ENCODE data around the gene STMN3. TPM values are rescaled to one million over a fixed set of nuclear protein-coding genes. Genes with fewer than 3 reads are reported as not detected.

Gene STMN3
- total RNA-seq, 2 donors from 2014 or later = 2.5 to 5.3 TPM

DNA sequence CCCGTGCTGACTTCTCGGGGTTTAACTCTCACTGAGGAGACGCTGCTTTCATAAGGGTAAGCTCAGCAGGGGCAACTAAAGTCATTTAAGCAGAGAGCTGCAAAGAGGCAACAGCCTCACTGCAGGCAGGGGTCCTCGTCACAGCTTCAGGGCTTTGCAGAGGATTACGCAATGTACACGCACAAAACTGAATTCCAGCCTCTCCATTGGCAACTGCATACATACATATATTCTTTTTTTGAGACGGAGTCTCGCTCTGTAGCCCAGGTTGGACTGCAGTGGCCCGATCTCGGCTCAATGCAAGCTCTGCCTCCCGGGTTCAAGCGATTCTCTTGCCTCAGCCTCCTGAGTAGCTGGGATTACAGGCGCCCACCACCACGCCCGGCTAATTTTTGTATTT, 28.7 kb downstream of the STMN3 start:
- H3K9me3 ChIP-seq = no peaks in the 10 kb centered on the region
- TF ChIP-seq, protein P1, sequence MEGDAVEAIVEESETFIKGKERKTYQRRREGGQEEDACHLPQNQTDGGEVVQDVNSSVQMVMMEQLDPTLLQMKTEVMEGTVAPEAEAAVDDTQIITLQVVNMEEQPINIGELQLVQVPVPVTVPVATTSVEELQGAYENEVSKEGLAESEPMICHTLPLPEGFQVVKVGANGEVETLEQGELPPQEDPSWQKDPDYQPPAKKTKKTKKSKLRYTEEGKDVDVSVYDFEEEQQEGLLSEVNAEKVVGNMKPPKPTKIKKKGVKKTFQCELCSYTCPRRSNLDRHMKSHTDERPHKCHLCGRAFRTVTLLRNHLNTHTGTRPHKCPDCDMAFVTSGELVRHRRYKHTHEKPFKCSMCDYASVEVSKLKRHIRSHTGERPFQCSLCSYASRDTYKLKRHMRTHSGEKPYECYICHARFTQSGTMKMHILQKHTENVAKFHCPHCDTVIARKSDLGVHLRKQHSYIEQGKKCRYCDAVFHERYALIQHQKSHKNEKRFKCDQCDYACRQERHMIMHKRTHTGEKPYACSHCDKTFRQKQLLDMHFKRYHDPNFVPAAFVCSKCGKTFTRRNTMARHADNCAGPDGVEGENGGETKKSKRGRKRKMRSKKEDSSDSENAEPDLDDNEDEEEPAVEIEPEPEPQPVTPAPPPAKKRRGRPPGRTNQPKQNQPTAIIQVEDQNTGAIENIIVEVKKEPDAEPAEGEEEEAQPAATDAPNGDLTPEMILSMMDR (IDR thresholded peaks at IDR 0.05) = no peak
- H3K4me1 ChIP-seq = no peaks in the 10 kb centered on the region
- no peak overlapping the region for H3K27ac ChIP-seq
- no peak for DNase-seq
- H3K36me3 ChIP-seq = no peaks in the 10 kb centered on the region
- no peak overlapping the region for H3K4me3 ChIP-seq
- H3K9ac ChIP-seq (ENCODE audit: low read depth in 2 of 2, low read length in 2 of 2) = no peak overlapping the region
- intact Hi-C loops (cut with DNase I) = no loop called here
- H3K27me3 ChIP-seq = no peaks in the 10 kb centered on the region

DNA sequence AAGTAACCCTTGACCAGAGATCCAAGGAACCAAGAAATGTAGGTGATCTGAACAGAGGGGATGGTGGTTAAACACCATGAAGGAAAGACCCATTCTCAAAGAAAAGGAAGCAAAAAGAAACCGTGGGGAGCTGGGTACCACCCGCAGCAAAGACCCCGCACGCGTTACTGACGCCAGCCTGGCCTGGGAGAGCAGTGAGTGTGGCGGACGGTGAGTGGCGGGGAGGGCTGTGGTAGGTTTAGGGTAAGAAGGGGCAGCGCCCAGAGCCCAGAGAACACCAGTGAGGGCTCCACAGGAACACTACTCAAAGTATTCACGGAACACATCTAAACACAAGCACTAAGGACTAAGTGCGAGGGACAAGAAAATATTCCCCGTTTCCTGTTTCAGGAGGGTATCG, 30.5 kb downstream of the STMN3 start:
- intact Hi-C loops (cut with DNase I) = no loop called here
- TF ChIP-seq, protein P1 (IDR thresholded peaks at IDR 0.05) = no peak
- Histone ChIP-seq H3K27ac (no peak overlapping the region), H3K27me3 (no peaks in the 10 kb centered on the region), H3K36me3 (no peaks in the 10 kb centered on the region), H3K4me3 (no peak overlapping the region), H3K4me1 (no peaks in the 10 kb centered on the region), H3K9me3 (no peaks in the 10 kb centered on the region), H3K9ac (ENCODE audit: low read depth in 2 of 2, low read length in 2 of 2) (no peak overlapping the region)
- DNase-seq = no peak

DNA sequence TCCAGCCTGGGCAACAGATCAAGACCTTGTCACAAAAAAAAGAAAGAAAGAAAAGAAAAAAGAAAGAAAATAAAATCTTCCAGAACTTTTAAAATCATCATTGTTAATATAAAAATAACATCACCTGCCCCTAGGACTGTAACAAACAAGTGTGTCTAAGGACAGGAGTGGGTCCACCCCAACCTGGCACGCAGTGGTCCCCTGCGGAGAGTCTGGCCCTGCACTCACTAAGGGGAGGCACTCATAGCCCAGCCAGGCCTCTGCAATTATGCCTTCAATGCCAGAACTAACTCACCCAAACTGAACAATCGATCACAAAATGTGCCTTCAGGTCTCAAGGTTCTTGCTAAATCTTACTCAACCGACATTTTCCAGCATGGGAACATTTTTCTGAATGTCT, 31.1 kb downstream of the STMN3 start:
- TF ChIP-seq, protein P1 (IDR thresholded peaks at IDR 0.05) = no peak
- H3K9me3 ChIP-seq = no peaks in the 10 kb centered on the region
- H3K36me3 ChIP-seq = no peaks in the 10 kb centered on the region
- no peaks in the 10 kb centered on the region for H3K27me3 ChIP-seq
- H3K27ac ChIP-seq = no peak overlapping the region
- no peak overlapping the region for H3K9ac ChIP-seq (ENCODE audit: low read depth in 2 of 2, low read length in 2 of 2)
- no peak for DNase-seq
- no peaks in the 10 kb centered on the region for H3K4me1 ChIP-seq
- intact Hi-C loops (cut with DNase I) = no loop called here
- no peak overlapping the region for H3K4me3 ChIP-seq

DNA sequence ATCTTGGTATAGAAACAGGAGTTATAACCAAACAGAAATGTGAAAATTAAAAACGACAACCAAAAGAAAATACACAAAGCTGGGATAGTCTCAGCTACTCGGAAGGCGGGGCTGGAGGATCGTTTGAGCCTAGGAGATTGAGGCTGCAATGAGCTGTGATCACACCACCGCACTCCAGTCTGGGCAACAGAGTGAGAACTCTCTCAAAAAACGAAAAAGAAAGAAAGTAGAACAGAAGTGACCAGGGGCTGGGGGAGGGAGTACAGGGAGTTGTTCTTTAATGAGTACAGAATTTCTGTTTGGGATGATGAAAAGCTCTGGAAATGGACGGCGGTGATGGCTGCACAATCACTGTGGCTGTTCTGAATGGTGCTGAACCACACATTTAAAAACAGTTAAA, 32.2 kb downstream of the STMN3 start:
- Histone ChIP-seq H3K27ac (no peak overlapping the region), H3K27me3 (no peaks in the 10 kb centered on the region), H3K9me3 (no peaks in the 10 kb centered on the region), H3K4me3 (no peak overlapping the region), H3K4me1 (no peaks in the 10 kb centered on the region), H3K9ac (ENCODE audit: low read depth in 2 of 2, low read length in 2 of 2) (no peak overlapping the region), H3K36me3 (no peaks in the 10 kb centered on the region)
- TF ChIP-seq, protein P1 (IDR thresholded peaks at IDR 0.05) = no peak
- DNase-seq = no peak
- intact Hi-C loops (cut with DNase I) = no loop called here

DNA sequence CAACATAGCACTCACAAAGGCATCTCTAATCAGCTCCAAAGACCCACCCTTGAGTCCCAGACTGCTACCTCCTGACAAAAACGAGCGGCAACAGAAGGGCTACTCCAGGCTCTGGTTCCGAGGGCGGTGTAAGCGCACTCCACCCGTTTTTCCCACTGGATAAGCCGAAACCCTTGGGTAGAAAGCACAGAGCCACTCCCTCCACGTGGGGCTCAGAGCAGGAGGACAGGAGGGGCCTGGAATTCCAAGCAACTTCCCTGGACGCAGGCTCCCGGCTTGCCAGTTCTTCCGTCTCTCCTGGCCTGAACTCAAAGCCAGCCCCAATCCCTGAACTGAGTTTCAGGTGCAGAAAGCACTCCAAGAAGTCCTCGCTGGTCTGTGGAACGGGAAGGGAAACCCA, 33.7 kb downstream of the STMN3 start:
- Histone ChIP-seq H3K27me3 (no peaks in the 10 kb centered on the region), H3K9ac (ENCODE audit: low read depth in 2 of 2, low read length in 2 of 2) (no peak overlapping the region), H3K4me1 (no peaks in the 10 kb centered on the region), H3K27ac (no peak overlapping the region), H3K9me3 (no peaks in the 10 kb centered on the region), H3K4me3 (no peak overlapping the region), H3K36me3 (no peaks in the 10 kb centered on the region)
- no peak for DNase-seq
- intact Hi-C loops (cut with DNase I) = no loop called here
- TF ChIP-seq, protein P1 (IDR thresholded peaks at IDR 0.05) = no peak

DNA sequence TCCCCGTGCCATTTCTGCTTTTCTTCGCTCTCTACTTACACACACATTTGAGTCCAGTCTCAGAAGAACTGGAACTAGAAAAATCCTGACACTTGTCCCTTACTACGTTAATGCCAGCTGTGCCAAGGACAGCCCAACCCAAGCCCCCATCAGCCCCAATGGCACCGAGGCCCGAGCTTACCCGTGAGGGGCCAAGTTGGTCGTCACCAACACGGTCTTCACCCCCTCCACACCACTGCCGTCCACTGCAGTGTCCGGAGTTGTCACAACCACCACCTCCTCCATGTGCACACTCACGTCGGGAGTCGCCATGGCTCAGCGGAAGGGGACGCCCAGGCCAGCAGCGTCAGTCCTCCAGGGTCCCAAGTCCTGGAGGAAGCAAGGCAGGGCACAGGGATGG, 34.1 kb downstream of the STMN3 start:
- no peaks in the 10 kb centered on the region for H3K27me3 ChIP-seq
- H3K36me3 ChIP-seq = no peaks in the 10 kb centered on the region
- H3K9ac ChIP-seq (ENCODE audit: low read depth in 2 of 2, low read length in 2 of 2) = no peak overlapping the region
- no peak overlapping the region for H3K27ac ChIP-seq
- no peaks in the 10 kb centered on the region for H3K4me1 ChIP-seq
- intact Hi-C loops (cut with DNase I) = no loop called here
- H3K9me3 ChIP-seq = no peaks in the 10 kb centered on the region
- TF ChIP-seq, protein P1 (IDR thresholded peaks at IDR 0.05) = no peak
- no peak overlapping the region for H3K4me3 ChIP-seq
- DNase-seq = no peak
